ENCODE data around the gene CSF1R.
"Not testable (repeated sequence)": the region's sequence is repeated elsewhere in the genome, so short reads cannot be mapped to it uniquely, and the experiment has no call there.

GRCh38 chr5:150028047-150028446, 58.3 kb downstream of the CSF1R start:
- TF ChIP-seq CTCF (IDR thresholded peaks at IDR 0.05); MXI1 (IDR thresholded peaks at IDR 0.05; ENCODE audit: low read depth, low read length); JUND (IDR thresholded peaks at IDR 0.05); GABPA (IDR thresholded peaks at IDR 0.05; ENCODE audit: low read depth); SIN3A (IDR thresholded peaks at IDR 0.05; ENCODE audit: borderline replicate concordance, low read depth, low read length); YY1 (IDR thresholded peaks at IDR 0.05; ENCODE audit: low read depth); RFX5 (IDR thresholded peaks at IDR 0.05; ENCODE audit: low read length); RAD21 (IDR thresholded peaks at IDR 0.05; ENCODE audit: low read length); MAX (IDR thresholded peaks at IDR 0.05; ENCODE audit: low read depth); CHD2 (IDR thresholded peaks at IDR 0.05; ENCODE audit: low read length, partially characterized antibody); TAF1 (IDR thresholded peaks at IDR 0.05; ENCODE audit: borderline replicate concordance, low read depth, low read length): not testable (repeated sequence)
- TF ChIP-seq, protein P1, sequence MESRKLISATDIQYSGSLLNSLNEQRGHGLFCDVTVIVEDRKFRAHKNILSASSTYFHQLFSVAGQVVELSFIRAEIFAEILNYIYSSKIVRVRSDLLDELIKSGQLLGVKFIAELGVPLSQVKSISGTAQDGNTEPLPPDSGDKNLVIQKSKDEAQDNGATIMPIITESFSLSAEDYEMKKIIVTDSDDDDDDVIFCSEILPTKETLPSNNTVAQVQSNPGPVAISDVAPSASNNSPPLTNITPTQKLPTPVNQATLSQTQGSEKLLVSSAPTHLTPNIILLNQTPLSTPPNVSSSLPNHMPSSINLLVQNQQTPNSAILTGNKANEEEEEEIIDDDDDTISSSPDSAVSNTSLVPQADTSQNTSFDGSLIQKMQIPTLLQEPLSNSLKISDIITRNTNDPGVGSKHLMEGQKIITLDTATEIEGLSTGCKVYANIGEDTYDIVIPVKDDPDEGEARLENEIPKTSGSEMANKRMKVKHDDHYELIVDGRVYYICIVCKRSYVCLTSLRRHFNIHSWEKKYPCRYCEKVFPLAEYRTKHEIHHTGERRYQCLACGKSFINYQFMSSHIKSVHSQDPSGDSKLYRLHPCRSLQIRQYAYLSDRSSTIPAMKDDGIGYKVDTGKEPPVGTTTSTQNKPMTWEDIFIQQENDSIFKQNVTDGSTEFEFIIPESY (IDR thresholded peaks at IDR 0.05; ENCODE audit: borderline replicate concordance, low read depth) = not testable (repeated sequence)
